Skeletal muscle cell (primary cell): ENCODE results near the gene METTL17.
"Not testable (repeated sequence)": the region's sequence is repeated elsewhere in the genome, so short reads cannot be mapped to it uniquely, and the experiment has no call there.

ENCODE experiments used
- DNase-seq: peaks from one replicate; pipeline ENCODE4 v3.0.0-alpha.2; 2010; ENCODE audit warnings: low read depth
- H3K4me3 ChIP-seq: 2 replicates; pipeline ENCODE4 v1.5.1; 2011; ENCODE audit warnings: low read depth, mild to moderate bottlenecking, control low read depth, low read length, moderate library complexity

The METTL17 gene, protein sequence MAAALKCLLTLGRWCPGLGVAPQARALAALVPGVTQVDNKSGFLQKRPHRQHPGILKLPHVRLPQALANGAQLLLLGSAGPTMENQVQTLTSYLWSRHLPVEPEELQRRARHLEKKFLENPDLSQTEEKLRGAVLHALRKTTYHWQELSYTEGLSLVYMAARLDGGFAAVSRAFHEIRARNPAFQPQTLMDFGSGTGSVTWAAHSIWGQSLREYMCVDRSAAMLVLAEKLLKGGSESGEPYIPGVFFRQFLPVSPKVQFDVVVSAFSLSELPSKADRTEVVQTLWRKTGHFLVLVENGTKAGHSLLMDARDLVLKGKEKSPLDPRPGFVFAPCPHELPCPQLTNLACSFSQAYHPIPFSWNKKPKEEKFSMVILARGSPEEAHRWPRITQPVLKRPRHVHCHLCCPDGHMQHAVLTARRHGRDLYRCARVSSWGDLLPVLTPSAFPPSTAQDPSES

DNA sequence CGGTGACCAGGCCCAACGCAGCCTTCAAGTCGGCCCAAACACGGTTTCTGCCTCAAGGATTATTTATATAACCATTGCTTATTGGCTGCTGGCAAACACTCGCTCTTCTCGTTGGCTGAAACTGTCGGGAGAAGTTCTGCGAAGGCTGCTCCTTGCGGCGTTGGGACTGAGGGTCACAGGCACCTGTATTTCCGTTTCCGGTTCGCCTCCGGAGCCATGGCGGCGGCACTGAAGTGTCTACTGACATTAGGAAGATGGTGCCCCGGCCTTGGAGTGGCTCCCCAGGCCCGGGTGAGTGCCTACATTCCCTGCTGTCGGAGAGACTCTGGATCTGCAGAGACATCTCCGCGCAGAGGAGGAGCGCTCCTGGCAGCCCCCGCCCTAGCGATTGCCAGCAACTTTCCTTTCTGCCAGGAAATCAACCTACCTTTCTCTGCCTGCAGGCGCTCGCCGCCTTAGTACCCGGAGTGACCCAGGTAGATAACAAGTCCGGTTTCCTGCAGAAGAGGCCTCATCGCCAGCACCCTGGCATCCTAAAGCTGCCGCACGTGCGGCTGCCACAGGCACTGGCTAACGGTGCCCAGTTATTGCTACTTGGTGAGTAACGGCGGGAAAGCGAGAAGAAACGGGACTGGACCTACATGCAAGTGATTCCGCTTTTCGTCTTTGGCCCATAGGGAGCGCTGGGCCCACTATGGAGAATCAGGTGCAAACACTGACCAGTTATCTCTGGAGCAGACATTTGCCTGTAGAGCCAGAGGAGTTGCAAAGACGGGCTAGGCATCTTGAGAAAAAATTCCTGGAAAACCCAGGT, at the start of gene METTL17:
TSS of gene METTL17 (plus strand) at position 194 of the 814 bp plus-strand sequence. CDS start at position 217, 23 bp downstream.
- DNase-seq = peak; percentile 93
- peak within 1 kb of the TSS; percentile 96 for H3K4me3 ChIP-seq

DNA sequence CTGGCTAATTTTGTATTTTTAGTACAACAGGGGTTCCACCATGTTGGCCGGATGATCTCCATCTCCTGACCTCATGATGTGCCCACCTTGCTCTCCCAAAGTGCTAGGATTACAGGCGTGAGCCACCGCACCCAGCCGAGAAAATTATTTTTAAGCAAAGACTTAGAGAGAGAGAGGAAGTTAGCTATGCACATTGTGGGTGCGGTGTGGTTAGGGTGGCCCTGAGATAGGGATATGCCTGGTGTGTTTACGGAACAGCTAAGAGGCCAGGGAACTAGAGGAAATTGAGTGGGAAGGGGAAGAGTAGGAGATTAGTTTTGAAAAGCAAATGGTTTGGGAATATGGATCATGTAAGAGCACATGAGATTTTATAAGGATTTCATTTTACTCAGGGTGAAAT, 44.6 kb upstream of the METTL17 start:
- H3K4me3 ChIP-seq, DNase-seq: not testable (repeated sequence)

DNA sequence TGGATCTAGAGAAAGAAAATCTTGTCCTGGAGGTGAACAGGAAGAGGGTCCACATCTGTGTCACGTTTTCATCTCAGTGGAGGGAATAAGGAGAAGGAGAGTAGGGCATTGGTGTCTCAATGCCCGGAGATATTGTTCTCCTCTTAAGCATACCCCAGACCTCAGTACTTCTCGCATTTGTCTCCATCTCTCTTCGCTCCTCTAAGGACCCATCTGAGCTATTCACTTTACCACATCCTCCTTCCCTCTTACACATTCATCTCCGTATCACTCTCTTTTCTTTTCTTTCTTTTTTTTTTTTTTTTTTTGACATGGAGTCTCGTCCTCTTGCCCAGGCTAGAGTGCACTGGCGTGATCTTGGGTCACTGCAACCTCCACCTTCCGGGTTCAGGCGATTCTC, 43.1 kb upstream of the METTL17 start:
- not testable (repeated sequence) for DNase-seq, H3K4me3 ChIP-seq

DNA sequence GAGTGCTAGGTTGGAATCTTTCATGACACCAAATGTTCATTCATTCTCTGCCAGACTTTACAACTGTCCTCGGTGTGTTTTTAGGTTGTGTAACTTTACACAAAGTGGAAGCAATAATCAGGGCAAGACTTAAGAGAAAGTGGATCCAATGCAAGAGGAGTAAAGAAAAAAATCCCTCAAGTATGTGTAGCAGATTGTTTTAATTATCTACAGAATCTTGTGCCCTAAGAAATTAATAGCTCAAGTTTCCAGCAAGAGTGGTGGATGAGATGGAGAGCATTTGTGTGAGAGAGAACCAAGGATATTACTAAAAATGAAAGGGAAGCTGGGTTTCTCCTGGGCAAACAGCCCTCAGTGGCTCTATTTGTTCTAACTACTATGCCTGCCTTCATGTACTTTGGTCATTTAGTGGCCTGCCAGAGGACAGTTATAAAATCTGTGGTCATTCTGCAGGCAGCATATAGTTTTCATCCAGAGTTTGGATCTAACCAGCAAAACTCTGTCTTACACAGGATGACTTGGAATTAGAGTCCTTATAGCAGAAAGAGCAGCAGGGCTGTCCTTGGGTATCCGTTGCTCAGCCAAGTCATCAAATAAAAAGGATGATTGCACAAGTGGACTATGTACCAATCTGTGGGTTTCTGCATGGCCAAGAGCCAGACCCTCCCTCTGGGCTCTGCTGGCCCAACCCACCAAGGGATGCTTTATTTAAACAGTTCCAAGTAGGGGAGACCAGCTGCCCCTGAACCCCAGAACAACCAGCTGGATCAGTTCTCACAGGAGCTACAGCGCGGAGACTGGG, 34.8 kb upstream of the METTL17 start, which contains the start of gene RNASE2:
TSS of gene RNASE2 (plus strand) at position 752 of the 802 bp plus-strand sequence. CDS start 285 bp downstream, outside the sequence.
- H3K4me3 ChIP-seq = not testable (repeated sequence)

DNA sequence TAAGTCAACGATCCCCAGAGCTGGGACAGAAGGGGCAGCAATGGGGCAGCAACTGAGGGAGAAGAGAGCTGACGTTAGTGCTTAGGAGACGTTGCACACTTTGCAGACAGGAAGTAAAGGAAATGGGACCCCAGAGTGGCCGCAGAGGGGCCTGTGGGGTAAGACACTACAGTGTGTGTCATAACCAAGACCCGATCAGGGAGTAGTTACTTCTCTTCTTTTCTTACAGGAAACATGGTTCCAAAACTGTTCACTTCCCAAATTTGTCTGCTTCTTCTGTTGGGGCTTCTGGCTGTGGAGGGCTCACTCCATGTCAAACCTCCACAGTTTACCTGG, 34.3 kb upstream of the METTL17 start:
- not testable (repeated sequence) for DNase-seq, H3K4me3 ChIP-seq

More for the DNA sequence above, 34.8 kb upstream of the METTL17 start, which contains the start of gene RNASE2:
- not testable (repeated sequence) for DNase-seq

DNA sequence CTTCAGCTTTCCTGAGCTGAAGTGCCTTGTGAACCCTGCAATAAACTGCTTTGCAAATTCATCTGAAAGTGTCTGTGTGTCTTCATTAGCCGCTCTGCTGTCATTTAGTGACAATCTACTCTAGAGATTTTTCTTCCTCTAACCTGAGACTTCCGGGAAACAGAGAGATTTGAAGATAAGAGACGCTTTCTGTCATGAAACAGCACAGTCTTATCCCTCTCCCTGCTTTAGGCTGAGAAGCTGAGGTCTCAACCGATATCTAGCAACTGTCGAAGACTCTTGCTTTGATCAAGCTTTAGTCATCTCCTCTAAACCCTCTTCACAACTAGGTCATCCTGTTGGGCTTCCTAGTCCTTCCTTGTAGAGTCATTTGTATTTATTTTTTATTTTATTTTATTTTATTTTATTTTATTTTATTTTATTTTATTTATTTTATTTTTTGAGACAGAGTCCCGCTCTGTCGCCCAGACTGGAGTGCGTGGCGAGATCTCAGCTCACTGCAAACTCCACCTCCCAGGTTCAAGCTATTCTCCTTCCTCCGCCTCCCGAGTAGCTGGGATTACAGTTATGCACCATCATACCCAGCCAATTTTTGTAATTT, 33.3 kb upstream of the METTL17 start:
- no peak overlapping the region for H3K4me3 ChIP-seq
- no peak for DNase-seq

DNA sequence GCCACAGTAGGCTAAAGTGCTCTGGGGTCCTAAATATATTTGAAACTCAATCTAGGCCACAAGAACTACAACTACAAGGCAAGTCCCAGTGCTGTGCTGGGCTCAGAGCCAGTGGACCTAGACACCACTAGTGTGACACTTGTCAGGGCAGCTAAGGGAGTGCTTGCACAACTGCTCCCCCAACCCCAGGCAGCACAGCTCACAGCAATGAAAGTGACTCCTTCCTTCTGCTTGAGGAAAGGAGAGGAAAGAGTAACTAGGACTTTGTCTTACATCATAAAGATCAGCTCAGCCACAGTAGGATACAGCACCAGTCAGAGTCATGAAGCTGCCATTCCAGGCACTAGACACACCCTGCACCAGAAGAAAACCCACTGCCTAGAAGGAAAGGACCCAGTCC, 30.8 kb upstream of the METTL17 start:
- DNase-seq, H3K4me3 ChIP-seq: not testable (repeated sequence)

DNA sequence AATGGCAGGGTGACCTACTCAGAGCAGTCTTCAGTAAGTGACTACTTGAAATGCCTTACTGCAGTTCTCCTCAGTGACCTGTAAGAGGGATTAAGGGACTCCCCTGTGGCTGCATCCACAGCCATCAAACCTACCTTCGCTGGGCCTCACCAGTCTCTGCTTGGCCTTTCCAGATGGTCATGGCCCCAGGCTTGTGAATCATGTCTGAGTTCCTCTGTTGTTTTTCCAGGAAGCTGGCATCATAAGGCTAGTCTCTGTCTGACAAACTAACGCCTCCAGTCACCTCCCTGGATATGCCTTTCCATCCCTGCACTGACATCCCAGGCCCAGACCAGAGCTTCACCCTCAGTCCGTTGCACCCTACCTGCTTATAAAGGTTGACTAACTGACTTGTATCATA, 20.4 kb upstream of the METTL17 start:
- no peak for DNase-seq
- H3K4me3 ChIP-seq = no peak overlapping the region

DNA sequence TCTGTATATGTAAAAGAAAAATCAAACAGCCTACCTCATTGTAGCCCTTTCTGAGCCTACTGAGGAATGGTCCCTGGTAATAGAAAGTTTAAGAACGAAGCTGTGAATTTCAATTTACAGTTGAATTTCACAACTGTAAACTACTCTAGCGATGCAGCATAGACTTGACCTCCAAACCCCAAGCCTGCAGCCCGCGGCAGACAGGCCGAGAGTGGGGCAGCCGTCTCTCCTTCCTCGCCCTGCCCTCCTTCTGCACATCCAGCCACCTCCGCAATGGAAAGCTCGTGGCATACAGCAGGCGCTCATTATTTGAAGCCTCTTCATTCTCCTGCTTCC, 19.2 kb upstream of the METTL17 start:
- H3K4me3 ChIP-seq = peak overlapping the region; percentile 77
- no peak for DNase-seq

DNA sequence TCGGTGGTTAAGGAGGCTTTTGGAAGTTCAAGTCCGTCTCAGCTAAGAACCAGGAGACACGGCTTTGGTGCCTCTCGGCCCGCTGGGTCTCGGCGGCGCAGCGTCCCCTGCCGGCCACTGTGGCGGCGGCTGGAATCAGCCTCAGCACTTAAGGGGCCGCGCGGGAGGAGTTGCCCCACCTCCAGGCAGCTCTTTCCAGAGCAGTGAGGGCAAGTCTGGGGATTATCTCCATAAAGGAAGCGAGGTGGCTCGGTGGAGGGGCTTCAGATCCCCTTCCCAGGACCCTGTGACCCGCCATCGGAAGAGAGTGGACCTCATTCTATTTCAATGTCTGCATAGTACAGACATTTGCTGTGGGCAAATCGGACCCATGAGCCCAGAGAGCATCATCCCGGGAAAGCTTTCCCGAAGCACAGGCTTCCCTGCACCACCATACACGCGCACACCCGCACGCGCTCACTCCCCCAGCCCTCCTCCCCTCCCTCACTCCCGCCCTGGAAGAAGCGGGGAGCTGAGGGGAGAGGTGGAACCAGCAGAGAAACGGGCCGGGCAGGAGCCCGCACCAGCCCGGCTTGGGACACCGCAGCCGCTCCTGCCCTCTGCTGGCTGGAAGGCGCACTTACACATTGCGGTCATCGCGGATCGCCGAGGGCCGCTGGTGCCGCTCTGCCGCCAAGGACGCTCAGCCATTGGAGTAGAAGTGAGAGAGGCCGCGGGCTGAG, 18.6 kb upstream of the METTL17 start:
- DNase-seq = peak; percentile 43
- H3K4me3 ChIP-seq = peak overlapping the region; percentile 77

DNA sequence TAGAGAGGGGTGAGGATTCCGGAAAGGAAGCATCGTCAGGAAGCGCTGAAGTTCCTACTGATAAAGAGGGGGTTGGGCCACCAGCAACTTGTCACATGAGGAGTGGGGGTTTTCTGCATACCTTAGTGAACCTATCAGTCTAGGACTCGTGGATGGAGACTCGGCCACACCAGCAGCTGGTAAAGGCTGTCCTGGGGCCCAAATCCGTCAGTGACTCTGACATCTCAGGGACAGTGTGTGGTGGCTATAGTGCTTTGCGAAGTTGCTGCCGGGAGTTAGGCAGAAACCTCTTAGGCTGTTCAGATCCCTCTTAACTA, 18.1 kb upstream of the METTL17 start:
- DNase-seq = no peak
- peak overlapping the region; percentile 77 for H3K4me3 ChIP-seq

DNA sequence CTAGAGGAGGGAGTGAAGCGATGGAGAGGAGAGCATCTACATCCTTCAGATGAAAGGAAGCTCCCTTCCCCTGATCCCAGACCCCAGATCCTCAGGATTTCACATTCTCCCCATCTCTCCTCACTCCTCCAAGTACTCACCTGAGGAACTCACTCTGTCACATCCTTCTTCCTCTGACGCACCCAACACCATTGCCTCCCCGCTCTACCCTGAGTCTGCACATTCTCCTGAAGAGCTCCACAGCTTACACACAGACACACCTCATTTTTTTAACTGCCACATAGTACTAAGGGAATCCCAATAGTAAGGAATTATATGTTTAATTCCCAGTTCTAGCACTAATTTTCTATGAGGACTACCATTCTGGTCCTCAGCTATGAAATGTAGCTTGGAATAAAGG, 16.3 kb upstream of the METTL17 start:
- no peak for DNase-seq
- H3K4me3 ChIP-seq = no peak overlapping the region

DNA sequence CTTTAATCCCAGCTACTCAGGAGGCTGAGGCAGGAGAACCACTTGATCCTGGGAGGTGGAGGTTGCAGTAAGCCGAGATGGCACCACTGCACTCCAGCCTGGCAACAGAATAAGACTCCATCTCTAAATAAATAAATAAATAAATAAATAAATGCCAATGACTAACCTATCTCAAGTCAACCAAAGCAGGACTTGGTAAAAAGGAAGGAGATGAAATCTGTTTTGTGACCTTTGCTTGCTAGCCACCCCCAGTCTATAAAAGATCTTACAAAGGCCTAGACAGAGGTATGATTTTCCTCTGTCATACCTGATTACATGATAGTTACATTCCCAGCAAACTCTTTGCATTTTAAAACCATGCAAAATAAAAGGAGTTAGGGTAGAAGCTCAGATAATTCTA, 13.5 kb upstream of the METTL17 start:
- no peak for DNase-seq
- H3K4me3 ChIP-seq = no peak overlapping the region

DNA sequence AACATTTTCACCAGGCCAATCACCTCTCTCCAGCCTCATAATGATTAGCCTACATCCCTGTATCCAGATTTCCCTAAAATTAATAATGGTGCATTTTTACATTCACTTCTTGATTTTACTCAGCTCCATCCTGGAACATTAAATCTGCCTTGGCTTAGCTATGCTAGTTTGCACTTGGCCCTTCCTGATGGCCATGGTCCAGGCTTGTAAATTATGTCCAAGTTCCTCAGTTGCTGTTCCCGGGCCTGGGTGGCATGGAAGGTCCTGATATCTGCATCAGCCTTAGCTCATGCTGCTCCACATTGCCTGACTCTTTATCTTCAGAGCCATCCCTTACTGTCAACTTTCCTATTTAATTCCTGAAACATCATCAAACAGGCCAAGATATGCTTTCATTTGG, 11.1 kb upstream of the METTL17 start:
- DNase-seq = no peak
- no peak overlapping the region for H3K4me3 ChIP-seq

DNA sequence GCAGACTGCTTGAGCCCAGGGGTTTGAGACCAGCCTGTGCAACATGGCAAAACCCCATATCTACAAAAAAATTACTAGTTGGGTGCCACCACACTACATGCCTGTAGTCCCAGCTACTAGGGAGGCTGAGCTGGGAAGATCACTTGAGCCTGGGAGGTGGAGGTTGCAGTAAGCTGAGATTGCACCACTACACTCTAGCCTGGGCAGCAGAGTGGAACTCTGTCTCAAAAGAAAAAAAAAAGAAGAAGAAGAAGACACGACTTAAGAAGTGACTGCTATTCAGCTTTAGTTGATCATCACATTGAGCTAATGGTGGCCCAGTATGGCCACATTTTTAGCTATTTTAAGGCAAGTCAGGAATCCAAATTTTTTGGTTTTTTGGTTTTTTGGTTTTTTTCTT, 8.9 kb upstream of the METTL17 start:
- no peak overlapping the region for H3K4me3 ChIP-seq
- no peak for DNase-seq

DNA sequence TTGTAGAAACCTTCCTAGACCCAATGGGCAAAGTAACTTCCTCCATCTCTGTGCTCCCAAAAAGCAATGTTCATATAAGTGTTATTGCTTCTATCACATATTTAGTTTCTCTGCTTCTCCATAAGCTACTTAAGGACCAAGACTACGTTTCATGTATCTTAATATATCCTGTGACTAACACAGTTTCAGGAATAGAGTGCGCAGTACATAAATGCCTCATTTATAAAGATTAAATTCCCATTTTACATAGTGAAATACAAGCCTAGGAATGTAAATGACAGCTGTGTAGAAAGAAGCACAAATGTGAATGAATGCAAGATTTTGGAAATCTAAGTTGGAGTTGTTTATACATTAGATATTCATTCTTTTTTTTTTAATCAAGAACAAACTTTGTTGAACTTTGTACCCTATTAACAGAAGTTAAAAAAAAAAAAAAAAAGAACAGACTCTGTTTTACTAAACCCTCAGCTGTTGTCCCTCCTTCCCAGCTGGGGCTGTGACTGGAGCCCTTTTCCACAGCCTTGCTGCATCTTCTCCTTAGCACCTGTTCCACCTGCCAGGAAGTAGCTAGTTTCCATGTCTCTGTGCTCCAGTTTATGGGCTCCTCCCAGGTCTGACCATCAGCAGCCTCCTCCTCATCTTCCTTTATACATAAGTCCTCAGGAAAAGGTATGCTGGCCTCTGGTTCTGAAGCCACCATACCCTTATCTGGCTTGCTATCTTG, 7.0 kb upstream of the METTL17 start:
- no peak for DNase-seq
- no peak overlapping the region for H3K4me3 ChIP-seq

DNA sequence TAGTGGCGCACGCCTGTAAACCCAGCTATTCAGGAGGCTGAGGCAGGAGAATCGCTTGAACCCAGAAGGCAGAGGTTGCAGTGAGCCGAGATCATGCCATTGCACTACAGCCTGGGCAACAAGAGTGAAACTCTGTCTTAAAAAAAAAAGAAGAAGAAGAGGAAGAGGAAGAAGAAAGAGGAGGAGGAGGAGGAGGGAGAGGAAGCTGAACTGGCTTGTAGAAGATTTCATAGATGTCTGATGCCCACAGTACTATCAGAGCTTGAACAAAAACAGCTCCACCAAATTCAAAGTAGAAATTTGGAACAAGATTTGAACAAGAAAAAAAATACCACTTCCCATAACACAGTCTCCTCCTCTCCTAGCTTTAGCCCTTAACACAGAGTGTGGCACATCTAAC, 4.1 kb upstream of the METTL17 start:
- not testable (repeated sequence) for DNase-seq, H3K4me3 ChIP-seq

DNA sequence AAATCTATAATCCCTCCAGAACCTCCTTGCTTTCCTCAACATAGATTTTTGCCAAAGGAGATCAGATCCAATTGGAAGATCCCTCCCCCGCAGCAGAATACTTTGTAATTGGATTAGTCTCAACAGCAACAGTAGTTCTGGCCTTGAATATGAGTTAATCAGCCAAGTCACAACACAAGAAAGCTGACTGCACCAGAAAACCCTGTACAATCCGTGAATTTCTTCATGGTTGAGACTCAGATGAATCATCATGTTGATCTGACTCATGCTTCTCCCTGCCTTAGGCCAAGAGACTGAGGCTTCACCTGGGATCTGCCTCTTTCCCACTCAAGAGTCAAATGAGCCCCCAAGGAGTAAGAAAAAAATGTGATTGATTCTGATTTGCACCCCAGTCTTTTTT, 3.0 kb upstream of the METTL17 start:
- DNase-seq = peak; percentile 86
- H3K4me3 ChIP-seq = no peak overlapping the region
